MM.1S (cell line): ENCODE measurements around the gene SLC38A6.

Experiments
- EZH2 ChIP-seq: fragments of 300-600 bp; sonication (generic); optimal IDR thresholded peaks from 2 replicates; pipeline ENCODE3; 2017; ENCODE audit warnings: low read depth, mild to moderate bottlenecking, antibody characterized with exemption, low read length, mixed read lengths
- EZH2phosphoT487 ChIP-seq: fragments of 300-600 bp; sonication (generic); IDR thresholded peaks from 2 replicates; pipeline ENCODE4 v1.6.1; 2018; ENCODE audit warnings: antibody characterized with exemption, low read length
- TF ChIP-seq, protein P1 (sequence below): fragments of 300-600 bp; sonication (generic); IDR thresholded peaks from 2 replicates; pipeline ENCODE4 v1.5.1; 2016; ENCODE audit warnings: antibody characterized with exemption, low read length, mixed read lengths

DNA sequence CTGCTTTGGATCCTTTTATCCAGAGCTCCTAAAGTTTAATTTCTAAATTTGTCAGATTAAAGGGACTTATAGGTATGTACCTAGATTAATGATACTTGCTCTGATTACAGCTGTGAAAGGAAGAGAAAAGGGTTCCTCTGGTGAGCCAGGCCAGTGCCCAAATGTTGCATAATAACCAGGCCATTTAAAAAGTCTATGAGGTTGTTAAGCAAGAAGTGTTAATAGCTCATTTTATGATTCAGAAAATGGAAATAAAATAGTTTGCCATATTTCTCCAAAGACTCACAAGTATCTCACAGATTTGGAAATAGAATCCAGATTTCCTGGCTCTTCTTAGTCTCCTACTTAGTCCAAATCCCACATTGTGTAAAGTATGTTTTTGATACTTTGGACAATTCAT lies 67.6 kb downstream of the SLC38A6 start:
- no peak for TF ChIP-seq EZH2
- TF ChIP-seq, protein P1, sequence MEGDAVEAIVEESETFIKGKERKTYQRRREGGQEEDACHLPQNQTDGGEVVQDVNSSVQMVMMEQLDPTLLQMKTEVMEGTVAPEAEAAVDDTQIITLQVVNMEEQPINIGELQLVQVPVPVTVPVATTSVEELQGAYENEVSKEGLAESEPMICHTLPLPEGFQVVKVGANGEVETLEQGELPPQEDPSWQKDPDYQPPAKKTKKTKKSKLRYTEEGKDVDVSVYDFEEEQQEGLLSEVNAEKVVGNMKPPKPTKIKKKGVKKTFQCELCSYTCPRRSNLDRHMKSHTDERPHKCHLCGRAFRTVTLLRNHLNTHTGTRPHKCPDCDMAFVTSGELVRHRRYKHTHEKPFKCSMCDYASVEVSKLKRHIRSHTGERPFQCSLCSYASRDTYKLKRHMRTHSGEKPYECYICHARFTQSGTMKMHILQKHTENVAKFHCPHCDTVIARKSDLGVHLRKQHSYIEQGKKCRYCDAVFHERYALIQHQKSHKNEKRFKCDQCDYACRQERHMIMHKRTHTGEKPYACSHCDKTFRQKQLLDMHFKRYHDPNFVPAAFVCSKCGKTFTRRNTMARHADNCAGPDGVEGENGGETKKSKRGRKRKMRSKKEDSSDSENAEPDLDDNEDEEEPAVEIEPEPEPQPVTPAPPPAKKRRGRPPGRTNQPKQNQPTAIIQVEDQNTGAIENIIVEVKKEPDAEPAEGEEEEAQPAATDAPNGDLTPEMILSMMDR: no peak
- TF ChIP-seq EZH2phosphoT487: no peak
